PC-3 (cell line): ENCODE measurements around the gene CD180.

Source experiments
- EZH2 ChIP-seq: fragments of 300-600 bp; sonication (generic); IDR thresholded peaks from one replicate; pipeline ENCODE4 v1.6.1; 2017; ENCODE audit warnings: antibody characterized with exemption, mild to moderate bottlenecking, low read length; ENCODE audit not compliant: unreplicated experiment
- TF ChIP-seq, protein P1 (sequence below): fragments of 300-600 bp; sonication (generic); conservative IDR thresholded peaks from 2 replicates; pipeline ENCODE4 v1.5.1; 2017; ENCODE audit warnings: antibody characterized with exemption, low read depth, mild to moderate bottlenecking, low read length

DNA sequence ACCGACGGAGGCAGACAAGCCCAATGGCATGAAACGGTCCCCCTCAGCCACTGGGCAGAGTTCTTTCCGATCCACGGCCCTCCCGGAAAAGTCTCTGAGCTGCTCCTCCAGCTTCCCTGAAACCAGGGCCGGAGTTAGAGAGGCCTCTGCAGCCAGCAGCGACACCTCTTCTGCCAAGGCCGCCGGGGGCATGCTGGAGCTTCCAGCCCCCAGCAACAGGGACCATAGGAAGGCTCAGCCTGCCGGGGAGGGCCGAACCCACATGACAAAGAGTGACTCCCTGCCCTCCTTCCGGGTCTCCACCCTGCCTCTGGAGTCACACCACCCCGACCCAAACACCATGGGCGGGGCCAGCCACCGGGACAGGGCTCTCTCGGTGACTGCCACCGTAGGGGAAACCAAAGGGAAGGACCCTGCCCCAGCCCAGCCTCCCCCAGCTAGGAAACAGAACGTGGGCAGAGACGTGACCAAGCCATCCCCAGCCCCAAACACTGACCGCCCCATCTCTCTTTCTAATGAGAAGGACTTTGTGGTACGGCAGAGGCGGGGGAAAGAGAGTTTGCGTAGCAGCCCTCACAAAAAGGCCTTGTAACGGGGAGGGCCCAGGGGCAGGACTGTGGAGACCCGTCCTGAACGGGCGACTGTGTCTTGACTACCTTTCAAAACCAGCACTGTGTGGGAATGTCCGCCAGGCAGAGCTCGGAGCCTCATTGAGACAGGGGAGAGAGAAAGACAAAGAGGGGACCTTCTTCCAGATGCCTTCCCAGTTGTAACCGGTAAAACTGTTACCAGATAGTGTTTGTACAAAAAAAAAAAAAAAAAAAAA, 29.9 kb downstream of the CD180 start:
- TF ChIP-seq, protein P1, sequence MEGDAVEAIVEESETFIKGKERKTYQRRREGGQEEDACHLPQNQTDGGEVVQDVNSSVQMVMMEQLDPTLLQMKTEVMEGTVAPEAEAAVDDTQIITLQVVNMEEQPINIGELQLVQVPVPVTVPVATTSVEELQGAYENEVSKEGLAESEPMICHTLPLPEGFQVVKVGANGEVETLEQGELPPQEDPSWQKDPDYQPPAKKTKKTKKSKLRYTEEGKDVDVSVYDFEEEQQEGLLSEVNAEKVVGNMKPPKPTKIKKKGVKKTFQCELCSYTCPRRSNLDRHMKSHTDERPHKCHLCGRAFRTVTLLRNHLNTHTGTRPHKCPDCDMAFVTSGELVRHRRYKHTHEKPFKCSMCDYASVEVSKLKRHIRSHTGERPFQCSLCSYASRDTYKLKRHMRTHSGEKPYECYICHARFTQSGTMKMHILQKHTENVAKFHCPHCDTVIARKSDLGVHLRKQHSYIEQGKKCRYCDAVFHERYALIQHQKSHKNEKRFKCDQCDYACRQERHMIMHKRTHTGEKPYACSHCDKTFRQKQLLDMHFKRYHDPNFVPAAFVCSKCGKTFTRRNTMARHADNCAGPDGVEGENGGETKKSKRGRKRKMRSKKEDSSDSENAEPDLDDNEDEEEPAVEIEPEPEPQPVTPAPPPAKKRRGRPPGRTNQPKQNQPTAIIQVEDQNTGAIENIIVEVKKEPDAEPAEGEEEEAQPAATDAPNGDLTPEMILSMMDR, result no peak
- no peak for TF ChIP-seq EZH2
